SH-SY5Y (cell line): ENCODE results near the gene GMFB.

Experiments used
- GATA2 ChIP-seq: IDR thresholded peaks from 2 replicates; pipeline ENCODE4 v1.6.1; 2011; ENCODE audit warnings: mild to moderate bottlenecking, low read depth, low read length
- GATA3 ChIP-seq: IDR thresholded peaks from 2 replicates; pipeline ENCODE4 v1.6.1; 2011; ENCODE audit warnings: low read depth, mild to moderate bottlenecking, low read length, moderate library complexity

DNA sequence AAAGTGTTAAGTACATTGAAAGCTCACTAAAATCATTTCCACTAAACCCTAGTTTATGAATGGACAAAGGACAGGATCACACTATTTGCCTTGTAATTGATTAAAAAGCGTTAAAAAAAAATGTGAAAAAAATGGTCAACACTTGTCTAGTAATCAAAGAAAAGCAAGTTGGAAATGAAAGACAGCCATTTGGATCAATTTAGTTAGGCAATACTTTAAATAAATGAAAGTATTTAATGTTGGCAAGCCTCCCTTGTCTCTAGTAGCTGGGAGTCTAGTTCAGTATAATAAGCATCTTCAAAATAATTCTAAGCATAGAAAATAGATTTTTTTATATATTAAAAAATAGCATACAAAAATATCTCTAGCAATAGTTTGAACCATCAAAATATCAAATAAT, 33.4 kb downstream of the GMFB start:
- TF ChIP-seq GATA2 (no peak), GATA3 (no peak)
